ENCODE data around the gene ENPP6.

The ENPP6 gene

GRCh38 chr4:184166736-184167135 is 50.9 kb downstream of the ENPP6 start:
- no peak for TF ChIP-seq CTCF (IDR thresholded peaks at IDR 0.05; ENCODE audit: borderline replicate concordance, insufficient read depth, low read depth, low read length)
- no peak overlapping the region for H3K4me3 ChIP-seq (ENCODE audit: low read depth, low read length)

- no peak for TF ChIP-seq CTCF (IDR thresholded peaks at IDR 0.05; ENCODE audit: borderline replicate concordance, insufficient read depth, low read depth, low read length)
- H3K4me3 ChIP-seq (ENCODE audit: low read depth, low read length), result no peak overlapping the region
These were observed 52.4 kb downstream of the ENPP6 start for GRCh38 chr4:184165291-184165690.

- H3K4me3 ChIP-seq (ENCODE audit: low read depth, low read length), result no peak overlapping the region
- peak; percentile 53 for TF ChIP-seq CTCF (IDR thresholded peaks at IDR 0.05; ENCODE audit: borderline replicate concordance, insufficient read depth, low read depth, low read length)
These were observed 53.9 kb downstream of the ENPP6 start for GRCh38 chr4:184163813-184164212.

- no peak overlapping the region for H3K4me3 ChIP-seq (ENCODE audit: low read depth, low read length)
- no peak for TF ChIP-seq CTCF (IDR thresholded peaks at IDR 0.05; ENCODE audit: borderline replicate concordance, insufficient read depth, low read depth, low read length)
These were observed 55.1 kb downstream of the ENPP6 start for GRCh38 chr4:184162596-184162995.

- no peak overlapping the region for H3K4me3 ChIP-seq (ENCODE audit: low read depth, low read length)
- TF ChIP-seq CTCF (IDR thresholded peaks at IDR 0.05; ENCODE audit: borderline replicate concordance, insufficient read depth, low read depth, low read length), result no peak
These were observed 60.4 kb downstream of the ENPP6 start for GRCh38 chr4:184157322-184157721.

- TF ChIP-seq CTCF (IDR thresholded peaks at IDR 0.05; ENCODE audit: borderline replicate concordance, insufficient read depth, low read depth, low read length), result no peak
- H3K4me3 ChIP-seq (ENCODE audit: low read depth, low read length), result no peak overlapping the region
These were observed 61.3 kb downstream of the ENPP6 start for GRCh38 chr4:184156163-184156920.

GRCh38 chr4:184154199-184154598 is 63.5 kb downstream of the ENPP6 start:
- no peak overlapping the region for H3K4me3 ChIP-seq (ENCODE audit: low read depth, low read length)
- TF ChIP-seq CTCF (IDR thresholded peaks at IDR 0.05; ENCODE audit: borderline replicate concordance, insufficient read depth, low read depth, low read length), result no peak
